G401 (cell line): ENCODE results near the gene NEK6. TPM values are rescaled to one million over a fixed set of nuclear protein-coding genes. Genes with fewer than 3 reads are reported as not detected.
A peak's percentile ranks its signal among the peaks of the same experiment; 100 is the strongest.

Experiments used
- DNase-seq: peaks from one replicate; pipeline ENCODE4 v3.0.0-alpha.2; 2015; ENCODE audit warnings: low spot score
- in situ Hi-C: cut with HindIII; loops from 2 replicates; pipeline ENCODE4 v1.10.0; 2016; ENCODE audit warnings: low sequenced_read_pairs, mixed read lengths
- total RNA-seq: library from RNA; depleted of rRNA; stranded (reverse); fragments of >200 nt; shearing (Covaris generic); gene quantifications from 2 replicates; pipeline ENCODE4 v1.2.3, GENCODE V29; 2014

NEK6 gene
- total RNA-seq, 1 experiment from 2014 or later, result 41.2 TPM

GRCh38 chr9:124291801-124292396 lies 34.1 kb downstream of the NEK6 start:
- no peak for DNase-seq
- in situ Hi-C loops, result no loop called here

GRCh38 chr9:124292696-124293593 lies 35.2 kb downstream of the NEK6 start:
- in situ Hi-C loops, result no loop called here
- no peak for DNase-seq

- no peak for DNase-seq
- in situ Hi-C loops, result no loop called here
These were observed 36.2 kb downstream of the NEK6 start for GRCh38 chr9:124293718-124294506.

- in situ Hi-C loops, result no loop called here
- DNase-seq, result no peak
These were observed 37.5 kb downstream of the NEK6 start for GRCh38 chr9:124295159-124295794.

GRCh38 chr9:124296094-124296493 lies 38.3 kb downstream of the NEK6 start:
- in situ Hi-C loops, result no loop called here
- peak; percentile 33 for DNase-seq

GRCh38 chr9:124296796-124297550 lies 39.2 kb downstream of the NEK6 start:
- in situ Hi-C loops, result no loop called here
- no peak for DNase-seq

GRCh38 chr9:124297551-124297901 lies 39.8 kb downstream of the NEK6 start:
- in situ Hi-C loops, result no loop called here
- peak; percentile 20 for DNase-seq

GRCh38 chr9:124297915-124298645 lies 40.3 kb downstream of the NEK6 start:
- in situ Hi-C loops, result no loop called here
- no peak for DNase-seq

- in situ Hi-C loops, result no loop called here
- DNase-seq, result no peak
These were observed 41.0 kb downstream of the NEK6 start for GRCh38 chr9:124298646-124299235.

- no peak for DNase-seq
- in situ Hi-C loops, result no loop called here
These were observed 41.9 kb downstream of the NEK6 start for GRCh38 chr9:124299515-124300090.

- DNase-seq, result no peak
- in situ Hi-C loops, result no loop called here
These were observed 42.6 kb downstream of the NEK6 start for GRCh38 chr9:124300312-124300711.

- no peak for DNase-seq
- in situ Hi-C loops, result no loop called here
These were observed 45.2 kb downstream of the NEK6 start for GRCh38 chr9:124302921-124303320.

- no peak for DNase-seq
- in situ Hi-C loops, result no loop called here
These were observed 46.0 kb downstream of the NEK6 start for GRCh38 chr9:124303762-124304161.

GRCh38 chr9:124304285-124304684 lies 46.5 kb downstream of the NEK6 start:
- in situ Hi-C loops, result no loop called here
- no peak for DNase-seq

GRCh38 chr9:124306098-124306735 lies 48.5 kb downstream of the NEK6 start:
- in situ Hi-C loops, result no loop called here
- DNase-seq, result no peak

GRCh38 chr9:124307379-124308030 lies 49.8 kb downstream of the NEK6 start:
- DNase-seq, result no peak
- in situ Hi-C loops, result no loop called here
